ENCODE results near the gene TPSD1.

Gene TPSD1

DNA sequence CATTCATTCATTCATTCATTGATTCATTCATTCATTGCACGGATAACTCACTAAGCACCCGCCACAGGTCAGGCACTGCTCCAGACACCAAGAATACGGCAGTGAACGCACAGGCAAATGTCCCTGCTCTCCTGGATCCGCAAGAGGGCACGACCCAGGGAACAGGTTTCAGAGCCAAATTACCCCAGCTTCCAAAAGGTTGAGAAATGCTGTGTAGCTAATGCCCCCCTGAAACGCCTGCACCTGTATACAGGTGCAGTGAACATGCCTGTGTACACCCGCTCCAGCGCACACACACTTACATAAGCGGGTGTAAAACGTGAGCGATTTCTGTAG, 44.0 kb downstream of the TPSD1 start:
- DNase-seq (ENCODE audit: low spot score), result no peak

DNA sequence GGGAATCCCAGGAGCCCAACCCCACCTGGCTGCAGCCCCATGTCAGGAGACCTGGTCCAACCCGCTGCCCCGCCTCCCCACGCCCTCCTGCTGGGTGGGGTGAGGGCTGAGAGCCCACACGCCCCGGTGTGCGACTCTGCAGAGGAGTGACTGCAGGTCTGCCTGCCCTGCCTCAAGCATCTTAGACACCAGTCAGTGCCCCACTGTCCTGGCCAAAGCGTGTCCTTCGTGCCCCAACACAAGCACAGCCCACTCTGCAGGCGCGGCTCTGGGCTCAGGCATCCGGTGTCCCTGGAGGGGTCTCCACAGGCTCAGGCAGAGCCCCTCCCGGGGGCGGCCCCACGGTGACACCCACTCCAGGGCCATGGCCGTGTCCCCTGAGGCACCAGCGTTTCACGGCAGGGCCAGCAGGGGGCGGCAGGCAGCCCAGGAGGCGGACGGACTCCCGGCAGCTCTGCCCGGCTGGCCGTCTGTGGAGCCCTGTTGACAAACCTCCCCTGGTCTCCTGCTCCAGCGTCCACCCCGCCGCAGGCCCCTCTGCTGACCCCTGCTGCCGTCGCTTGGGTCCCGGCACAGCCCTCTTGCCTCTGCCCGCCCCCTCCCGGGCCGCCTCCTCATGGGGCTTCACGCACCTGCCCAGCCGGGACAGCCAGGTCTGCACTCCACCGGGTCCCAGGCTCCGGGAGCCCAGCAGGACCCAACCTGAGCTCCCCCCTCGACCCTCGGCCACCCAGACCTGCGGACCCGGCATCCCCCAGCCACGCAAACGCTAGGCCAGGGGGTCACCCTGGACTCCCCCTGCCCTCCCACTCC, 45.0 kb downstream of the TPSD1 start:
- peak; percentile 77 for DNase-seq (ENCODE audit: low spot score)

GRCh38 chr16:1301562-1301961, 45.7 kb downstream of the TPSD1 start:
- DNase-seq (ENCODE audit: low spot score), result no peak

DNA sequence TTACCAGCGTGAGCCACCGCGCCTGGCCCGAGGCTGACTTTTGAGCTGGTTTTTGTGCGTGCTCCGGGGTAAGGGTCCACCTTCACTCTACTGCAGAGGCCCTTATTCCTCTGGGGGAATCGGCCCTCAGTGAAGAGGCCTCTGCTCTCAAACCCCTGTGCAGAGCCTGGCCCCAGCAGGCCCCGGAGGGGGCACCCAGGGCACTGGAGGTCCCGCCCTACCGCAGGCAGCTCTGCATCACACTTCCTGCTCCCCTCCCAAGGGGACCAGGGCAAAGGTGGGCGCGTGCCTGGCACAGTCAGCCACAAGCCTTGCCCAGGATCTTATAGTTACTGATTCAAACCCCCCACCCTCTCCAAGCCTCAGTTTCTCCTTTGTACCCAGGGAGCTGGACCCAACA, 50.0 kb downstream of the TPSD1 start:
- DNase-seq (ENCODE audit: low spot score), result no peak

- DNase-seq (ENCODE audit: low spot score), result no peak
These were observed 50.5 kb downstream of the TPSD1 start for GRCh38 chr16:1306334-1306733.

- no peak for DNase-seq (ENCODE audit: low spot score)
These were observed 52.4 kb downstream of the TPSD1 start for GRCh38 chr16:1308036-1308976.
